ENCODE results near the gene BRI3BP. TPM values are rescaled to one million over a fixed set of nuclear protein-coding genes. Genes with fewer than 3 reads are reported as not detected.

Gene BRI3BP
- polyA plus RNA-seq = 1 to 10 TPM; 3.2 to 5.3 TPM

DNA sequence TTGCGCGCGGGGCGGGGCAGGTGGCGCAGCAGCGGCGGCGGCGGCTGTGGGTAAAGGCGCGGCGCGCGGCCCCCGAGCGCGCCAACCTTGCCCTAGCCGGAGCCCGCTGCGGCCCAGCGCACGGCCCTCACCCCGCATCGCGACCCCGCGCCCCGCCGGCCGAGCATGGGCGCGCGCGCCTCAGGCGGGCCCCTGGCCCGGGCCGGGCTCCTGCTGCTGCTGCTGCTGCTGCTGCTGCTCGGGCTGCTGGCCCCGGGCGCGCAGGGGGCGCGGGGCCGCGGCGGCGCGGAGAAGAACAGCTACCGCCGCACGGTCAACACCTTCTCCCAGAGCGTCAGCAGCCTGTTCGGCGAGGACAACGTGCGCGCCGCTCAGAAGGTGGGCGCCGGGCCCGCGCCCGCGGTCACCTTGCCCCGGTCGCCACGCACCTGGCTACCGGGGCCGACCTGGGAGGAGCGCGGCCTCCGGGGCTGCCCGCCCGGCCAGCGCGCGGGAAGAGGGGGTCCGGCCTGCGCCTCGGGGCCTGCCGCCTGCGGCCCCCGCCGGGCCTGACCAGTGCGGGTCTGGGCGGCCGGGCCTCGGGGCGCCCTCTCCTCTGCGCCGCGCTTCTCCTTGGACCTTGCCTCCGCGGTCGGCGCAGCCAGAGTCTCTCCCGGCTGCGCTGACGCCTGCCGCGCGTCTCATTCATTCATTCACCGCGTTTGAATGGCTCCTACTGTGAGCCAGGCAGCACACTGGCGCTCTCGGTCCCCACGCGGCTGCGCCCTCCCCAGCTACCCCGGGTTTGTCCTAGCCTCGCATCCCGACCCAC lies at the start of gene BRI3BP:
BRI3BP (plus strand) TSS at position 20 of the 811 bp plus-strand sequence; CDS start at position 166, 146 bp downstream.
- Histone ChIP-seq H3K4me3 (ENCODE audit: low read depth in 1 of 2, low read length in 2 of 2) (peak within 1 kb of the TSS; percentile 76 to 85), H3K9me3 (ENCODE audit: control insufficient read depth in 2 of 2, insufficient read depth in 1 of 2, low read depth in 1 of 2, low read length in 1 of 2) (no peaks in the 10 kb centered on the region), H3K27ac (ENCODE audit: low read depth in 2 of 2, low read length in 1 of 2) (peak within 1 kb of the TSS; percentile 61 to 78), H3K27me3 (ENCODE audit: control insufficient read depth in 1 of 2, insufficient read depth in 2 of 2, low read length in 2 of 2) (no peaks in the 10 kb centered on the region), H3K36me3 (ENCODE audit: control insufficient read depth in 2 of 2, insufficient read depth in 2 of 2, low read length in 1 of 2) (no peaks in the 10 kb centered on the region), H3K4me1 (ENCODE audit: control insufficient read depth in 2 of 2, insufficient read depth in 2 of 2, low read length in 1 of 2) (peaks cover 0 to 4% of the 10 kb centered on the region in 2 donors)
- WGBS, 2 donors = 0% methylated on average over 54 to 112 of the region's 112 CpGs

- peaks cover 5 to 44% of the 10 kb centered on the region in 2 donors for H3K36me3 ChIP-seq (ENCODE audit: control insufficient read depth in 2 of 2, insufficient read depth in 2 of 2, low read length in 1 of 2)
- no peaks in the 10 kb centered on the region for H3K9me3 ChIP-seq (ENCODE audit: control insufficient read depth in 2 of 2, insufficient read depth in 1 of 2, low read depth in 1 of 2, low read length in 1 of 2)
- 82 to 91% methylated on average over 10 of the region's 10 CpGs for WGBS, 2 donors
- H3K4me1 ChIP-seq (ENCODE audit: control insufficient read depth in 2 of 2, insufficient read depth in 2 of 2, low read length in 1 of 2) = peaks cover 0 to 2% of the 10 kb centered on the region in 2 donors
- H3K4me3 ChIP-seq (ENCODE audit: low read depth in 1 of 2, low read length in 2 of 2) = no peak overlapping the region
- H3K27me3 ChIP-seq (ENCODE audit: control insufficient read depth in 1 of 2, insufficient read depth in 2 of 2, low read length in 2 of 2) = no peaks in the 10 kb centered on the region
- H3K27ac ChIP-seq (ENCODE audit: low read depth in 2 of 2, low read length in 1 of 2) = no peak overlapping the region
Observed at GRCh38 chr12:124946447-124946793, 47.0 kb upstream of the BRI3BP start.

DNA sequence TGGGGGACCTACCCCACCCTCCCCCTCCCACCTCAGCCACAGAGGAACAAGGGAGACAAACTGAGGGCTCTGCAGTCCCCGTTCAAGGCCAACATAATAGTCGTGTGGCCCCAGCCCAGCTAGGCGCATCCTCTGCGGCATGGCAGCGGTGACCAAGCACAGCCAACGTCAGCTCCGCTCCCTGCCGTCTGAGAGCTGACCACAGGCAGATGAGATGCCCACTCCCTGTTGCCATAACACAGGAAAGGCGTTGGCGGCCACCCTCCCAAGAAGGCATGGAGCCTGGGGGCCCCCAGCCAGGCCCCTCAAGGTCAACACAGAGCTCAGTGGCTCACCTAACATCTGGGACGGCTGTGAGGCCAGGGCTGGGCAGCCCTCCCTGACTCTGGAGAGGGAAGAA lies 46.4 kb upstream of the BRI3BP start:
- Histone ChIP-seq H3K4me1 (ENCODE audit: control insufficient read depth in 2 of 2, insufficient read depth in 2 of 2, low read length in 1 of 2) (peaks cover 0 to 2% of the 10 kb centered on the region in 2 donors), H3K36me3 (ENCODE audit: control insufficient read depth in 2 of 2, insufficient read depth in 2 of 2, low read length in 1 of 2) (peaks cover 5 to 44% of the 10 kb centered on the region in 2 donors), H3K27ac (ENCODE audit: low read depth in 2 of 2, low read length in 1 of 2) (no peak overlapping the region), H3K9me3 (ENCODE audit: control insufficient read depth in 2 of 2, insufficient read depth in 1 of 2, low read depth in 1 of 2, low read length in 1 of 2) (no peaks in the 10 kb centered on the region), H3K4me3 (ENCODE audit: low read depth in 1 of 2, low read length in 2 of 2) (no peak overlapping the region), H3K27me3 (ENCODE audit: control insufficient read depth in 1 of 2, insufficient read depth in 2 of 2, low read length in 2 of 2) (no peaks in the 10 kb centered on the region)
- 91 to 92% methylated on average over 11 of the region's 11 CpGs for WGBS, 2 donors

GRCh38 chr12:124947561-124948398 lies 45.7 kb upstream of the BRI3BP start:
- Histone ChIP-seq H3K9me3 (ENCODE audit: control insufficient read depth in 2 of 2, insufficient read depth in 1 of 2, low read depth in 1 of 2, low read length in 1 of 2) (no peaks in the 10 kb centered on the region), H3K4me3 (ENCODE audit: low read depth in 1 of 2, low read length in 2 of 2) (no peak overlapping the region), H3K4me1 (ENCODE audit: control insufficient read depth in 2 of 2, insufficient read depth in 2 of 2, low read length in 1 of 2) (peaks cover 0 to 2% of the 10 kb centered on the region in 2 donors), H3K36me3 (ENCODE audit: control insufficient read depth in 2 of 2, insufficient read depth in 2 of 2, low read length in 1 of 2) (peaks cover 5 to 51% of the 10 kb centered on the region in 2 donors), H3K27ac (ENCODE audit: low read depth in 2 of 2, low read length in 1 of 2) (no peak overlapping the region), H3K27me3 (ENCODE audit: control insufficient read depth in 1 of 2, insufficient read depth in 2 of 2, low read length in 2 of 2) (no peaks in the 10 kb centered on the region)
- 88 to 92% methylated on average over 20 of the region's 20 CpGs for WGBS, 2 donors

DNA sequence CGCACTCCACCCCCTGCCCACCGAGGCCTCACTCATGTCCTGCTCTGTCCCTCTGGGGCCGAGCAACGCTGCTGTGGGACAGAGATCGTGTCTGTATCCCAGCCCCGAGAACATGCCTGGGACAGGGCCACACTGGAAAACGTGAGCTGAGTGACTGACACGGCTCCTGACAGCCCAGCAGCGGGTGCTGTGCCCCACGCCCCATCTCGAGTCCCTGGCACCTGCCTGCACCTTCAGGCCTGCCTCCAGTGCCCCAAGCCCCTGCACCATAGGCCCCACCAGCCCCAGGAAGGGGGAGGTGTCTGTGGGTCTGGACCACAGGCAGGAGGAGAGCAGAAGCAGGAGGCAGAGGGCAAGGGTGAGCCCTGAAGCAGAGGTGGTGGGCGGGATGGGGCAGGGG lies 44.4 kb upstream of the BRI3BP start:
- Histone ChIP-seq H3K9me3 (ENCODE audit: control insufficient read depth in 2 of 2, insufficient read depth in 1 of 2, low read depth in 1 of 2, low read length in 1 of 2) (no peaks in the 10 kb centered on the region), H3K27me3 (ENCODE audit: control insufficient read depth in 1 of 2, insufficient read depth in 2 of 2, low read length in 2 of 2) (no peaks in the 10 kb centered on the region), H3K4me1 (ENCODE audit: control insufficient read depth in 2 of 2, insufficient read depth in 2 of 2, low read length in 1 of 2) (peaks cover 0 to 2% of the 10 kb centered on the region in 2 donors), H3K27ac (ENCODE audit: low read depth in 2 of 2, low read length in 1 of 2) (no peak overlapping the region), H3K4me3 (ENCODE audit: low read depth in 1 of 2, low read length in 2 of 2) (no peak overlapping the region), H3K36me3 (ENCODE audit: control insufficient read depth in 2 of 2, insufficient read depth in 2 of 2, low read length in 1 of 2) (peaks cover 14 to 55% of the 10 kb centered on the region in 2 donors)
- WGBS, 2 donors = 91 to 95% methylated on average over 12 of the region's 12 CpGs

DNA sequence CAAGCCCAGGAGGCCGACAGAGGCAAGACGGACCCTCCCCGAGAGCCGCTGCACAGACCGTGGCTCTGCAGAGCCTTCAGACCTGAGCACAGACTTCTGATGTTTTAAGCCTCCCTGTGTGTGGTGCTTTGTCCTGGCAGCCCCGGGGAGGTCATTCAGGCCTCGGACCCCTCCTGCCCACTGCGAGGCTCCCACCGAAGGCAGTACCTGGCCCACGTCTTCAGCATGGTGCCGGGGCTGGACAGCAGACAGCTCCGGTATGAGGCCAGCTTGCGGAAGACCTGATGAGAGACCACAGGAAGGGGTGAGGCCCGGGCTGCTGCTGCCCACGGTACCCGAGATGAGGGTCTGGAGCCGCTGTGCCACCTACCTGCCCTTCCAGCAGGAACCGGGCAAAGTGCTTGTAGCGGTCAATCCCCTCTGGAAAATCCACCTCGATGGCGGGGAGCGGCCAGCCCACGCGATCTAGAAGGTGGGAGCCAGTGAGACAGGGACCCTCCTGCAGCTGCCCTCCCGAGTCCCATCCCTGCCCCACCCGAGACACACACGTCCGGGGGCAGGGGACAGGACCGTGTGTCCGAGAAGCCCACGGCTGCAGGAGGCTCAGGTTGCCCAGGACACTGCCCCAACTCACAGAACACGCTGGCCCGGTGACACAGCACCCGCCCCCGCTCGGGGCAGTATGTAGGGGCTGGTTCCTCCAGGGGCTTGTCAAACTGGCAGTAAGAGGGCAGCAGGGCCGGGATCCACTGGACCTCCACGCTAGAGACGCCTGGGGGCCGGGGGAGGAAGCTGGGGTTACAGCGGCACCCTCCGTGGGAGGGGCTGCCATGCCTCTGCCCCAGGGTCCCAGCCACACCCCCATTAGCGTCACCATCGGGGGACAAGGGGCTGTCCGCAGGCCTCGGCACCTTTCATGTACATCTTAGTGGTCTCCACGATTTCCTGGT lies 43.4 kb upstream of the BRI3BP start:
- H3K27me3 ChIP-seq (ENCODE audit: control insufficient read depth in 1 of 2, insufficient read depth in 2 of 2, low read length in 2 of 2) = no peaks in the 10 kb centered on the region
- no peak overlapping the region for H3K4me3 ChIP-seq (ENCODE audit: low read depth in 1 of 2, low read length in 2 of 2)
- WGBS, 2 donors = 92 to 94% methylated on average over 47 of the region's 47 CpGs
- no peaks in the 10 kb centered on the region for H3K9me3 ChIP-seq (ENCODE audit: control insufficient read depth in 2 of 2, insufficient read depth in 1 of 2, low read depth in 1 of 2, low read length in 1 of 2)
- peaks cover 17 to 57% of the 10 kb centered on the region in 2 donors for H3K36me3 ChIP-seq (ENCODE audit: control insufficient read depth in 2 of 2, insufficient read depth in 2 of 2, low read length in 1 of 2)
- no peak overlapping the region for H3K27ac ChIP-seq (ENCODE audit: low read depth in 2 of 2, low read length in 1 of 2)
- peaks cover 0 to 2% of the 10 kb centered on the region in 2 donors for H3K4me1 ChIP-seq (ENCODE audit: control insufficient read depth in 2 of 2, insufficient read depth in 2 of 2, low read length in 1 of 2)

GRCh38 chr12:124952295-124952694 lies 41.1 kb upstream of the BRI3BP start:
- WGBS, 2 donors = 93 to 94% methylated on average over 17 of the region's 17 CpGs

DNA sequence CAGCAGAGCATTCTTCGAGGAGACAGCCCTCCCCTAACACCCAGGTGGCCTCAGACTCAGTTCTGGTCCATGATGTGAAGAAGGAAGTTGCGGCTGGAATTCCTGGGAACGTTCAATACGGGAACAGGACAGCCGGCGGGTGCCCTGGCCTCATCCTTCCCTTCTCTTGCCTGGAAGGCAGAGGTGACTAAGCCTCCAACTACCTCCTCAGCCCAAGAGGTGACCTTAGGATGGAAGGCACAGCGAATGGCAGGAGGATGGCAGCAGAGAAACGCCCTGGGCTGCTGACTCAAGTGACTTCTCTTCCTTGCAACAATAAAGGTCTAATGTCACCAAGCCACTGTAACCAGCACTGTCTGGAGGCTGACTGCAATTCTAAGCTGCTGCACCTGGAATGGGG lies 40.6 kb upstream of the BRI3BP start:
- peaks cover 0 to 2% of the 10 kb centered on the region in 2 donors for H3K4me1 ChIP-seq (ENCODE audit: control insufficient read depth in 2 of 2, insufficient read depth in 2 of 2, low read length in 1 of 2)
- WGBS, 2 donors = 65 to 82% methylated on average over 8 of the region's 8 CpGs
- H3K4me3 ChIP-seq (ENCODE audit: low read depth in 1 of 2, low read length in 2 of 2) = no peak overlapping the region
- H3K9me3 ChIP-seq (ENCODE audit: control insufficient read depth in 2 of 2, insufficient read depth in 1 of 2, low read depth in 1 of 2, low read length in 1 of 2) = no peaks in the 10 kb centered on the region
- peaks cover 28 to 56% of the 10 kb centered on the region in 2 donors for H3K36me3 ChIP-seq (ENCODE audit: control insufficient read depth in 2 of 2, insufficient read depth in 2 of 2, low read length in 1 of 2)
- H3K27me3 ChIP-seq (ENCODE audit: control insufficient read depth in 1 of 2, insufficient read depth in 2 of 2, low read length in 2 of 2) = no peaks in the 10 kb centered on the region
- H3K27ac ChIP-seq (ENCODE audit: low read depth in 2 of 2, low read length in 1 of 2) = no peak overlapping the region

More at GRCh38 chr12:124952295-124952694, 41.1 kb upstream of the BRI3BP start:
- no peak overlapping the region for H3K27ac ChIP-seq (ENCODE audit: low read depth in 2 of 2, low read length in 1 of 2)
- H3K4me1 ChIP-seq (ENCODE audit: control insufficient read depth in 2 of 2, insufficient read depth in 2 of 2, low read length in 1 of 2) = peaks cover 0 to 2% of the 10 kb centered on the region in 2 donors
- H3K4me3 ChIP-seq (ENCODE audit: low read depth in 1 of 2, low read length in 2 of 2) = no peak overlapping the region
- no peaks in the 10 kb centered on the region for H3K9me3 ChIP-seq (ENCODE audit: control insufficient read depth in 2 of 2, insufficient read depth in 1 of 2, low read depth in 1 of 2, low read length in 1 of 2)
- peaks cover 28 to 61% of the 10 kb centered on the region in 2 donors for H3K36me3 ChIP-seq (ENCODE audit: control insufficient read depth in 2 of 2, insufficient read depth in 2 of 2, low read length in 1 of 2)
- H3K27me3 ChIP-seq (ENCODE audit: control insufficient read depth in 1 of 2, insufficient read depth in 2 of 2, low read length in 2 of 2) = no peaks in the 10 kb centered on the region
